ENCODE results near the gene EMC9.

DNA sequence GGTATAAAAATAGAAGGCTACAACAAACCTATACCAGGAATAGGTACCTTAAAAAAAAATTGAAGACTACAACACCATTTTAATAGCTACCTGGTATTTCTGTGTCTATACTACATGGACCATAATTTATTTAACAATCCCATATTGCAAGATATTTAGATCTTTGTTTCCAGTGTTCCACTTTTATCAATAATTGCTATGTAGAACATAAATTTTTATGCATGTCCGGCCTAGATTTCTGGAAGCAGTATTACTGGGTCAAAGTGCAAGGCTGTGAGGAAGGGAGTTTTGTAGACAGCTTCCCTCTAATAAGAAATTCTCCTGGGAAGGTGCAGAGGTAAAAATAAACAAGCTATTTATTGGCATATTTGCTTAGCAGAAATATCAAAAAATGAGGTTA lies 30.9 kb downstream of the EMC9 start:
- TF ChIP-seq CEBPB (IDR thresholded peaks at IDR 0.05; ENCODE audit: low read depth) (no peak), SP1 (IDR thresholded peaks at IDR 0.05; ENCODE audit: low read depth) (no peak), POLR2A (IDR thresholded peaks at IDR 0.05; ENCODE audit: borderline replicate concordance, extremely low read depth, insufficient read depth, insufficient read length) (no peak), EZH2phosphoT487 (IDR thresholded peaks at IDR 0.05; ENCODE audit: borderline replicate concordance) (no peak), ZNF274 (IDR thresholded peaks at IDR 0.05; ENCODE audit: low read depth, low read length) (no peak), POLR2AphosphoS5 (IDR thresholded peaks at IDR 0.05; ENCODE audit: low read depth, low read length) (no peak), EZH2 (IDR thresholded peaks at IDR 0.05) (no peak), SIN3A (IDR thresholded peaks at IDR 0.05; ENCODE audit: low read depth) (no peak), RAD21 (IDR thresholded peaks at IDR 0.05; ENCODE audit: low read depth) (no peak), JUND (IDR thresholded peaks at IDR 0.05) (no peak)
- TF ChIP-seq, protein P1, sequence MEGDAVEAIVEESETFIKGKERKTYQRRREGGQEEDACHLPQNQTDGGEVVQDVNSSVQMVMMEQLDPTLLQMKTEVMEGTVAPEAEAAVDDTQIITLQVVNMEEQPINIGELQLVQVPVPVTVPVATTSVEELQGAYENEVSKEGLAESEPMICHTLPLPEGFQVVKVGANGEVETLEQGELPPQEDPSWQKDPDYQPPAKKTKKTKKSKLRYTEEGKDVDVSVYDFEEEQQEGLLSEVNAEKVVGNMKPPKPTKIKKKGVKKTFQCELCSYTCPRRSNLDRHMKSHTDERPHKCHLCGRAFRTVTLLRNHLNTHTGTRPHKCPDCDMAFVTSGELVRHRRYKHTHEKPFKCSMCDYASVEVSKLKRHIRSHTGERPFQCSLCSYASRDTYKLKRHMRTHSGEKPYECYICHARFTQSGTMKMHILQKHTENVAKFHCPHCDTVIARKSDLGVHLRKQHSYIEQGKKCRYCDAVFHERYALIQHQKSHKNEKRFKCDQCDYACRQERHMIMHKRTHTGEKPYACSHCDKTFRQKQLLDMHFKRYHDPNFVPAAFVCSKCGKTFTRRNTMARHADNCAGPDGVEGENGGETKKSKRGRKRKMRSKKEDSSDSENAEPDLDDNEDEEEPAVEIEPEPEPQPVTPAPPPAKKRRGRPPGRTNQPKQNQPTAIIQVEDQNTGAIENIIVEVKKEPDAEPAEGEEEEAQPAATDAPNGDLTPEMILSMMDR (IDR thresholded peaks at IDR 0.05 in 2 of 3, conservative IDR thresholded peaks at IDR 0.05 in 1 of 3; ENCODE audit: borderline replicate concordance in 1 of 3, insufficient read depth in 1 of 3, low read depth in 2 of 3, low read length in 2 of 3) = no peak
- TF ChIP-seq, protein P2, sequence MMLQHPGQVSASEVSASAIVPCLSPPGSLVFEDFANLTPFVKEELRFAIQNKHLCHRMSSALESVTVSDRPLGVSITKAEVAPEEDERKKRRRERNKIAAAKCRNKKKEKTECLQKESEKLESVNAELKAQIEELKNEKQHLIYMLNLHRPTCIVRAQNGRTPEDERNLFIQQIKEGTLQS (IDR thresholded peaks at IDR 0.05) = no peak
- TF ChIP-seq, protein P3, sequence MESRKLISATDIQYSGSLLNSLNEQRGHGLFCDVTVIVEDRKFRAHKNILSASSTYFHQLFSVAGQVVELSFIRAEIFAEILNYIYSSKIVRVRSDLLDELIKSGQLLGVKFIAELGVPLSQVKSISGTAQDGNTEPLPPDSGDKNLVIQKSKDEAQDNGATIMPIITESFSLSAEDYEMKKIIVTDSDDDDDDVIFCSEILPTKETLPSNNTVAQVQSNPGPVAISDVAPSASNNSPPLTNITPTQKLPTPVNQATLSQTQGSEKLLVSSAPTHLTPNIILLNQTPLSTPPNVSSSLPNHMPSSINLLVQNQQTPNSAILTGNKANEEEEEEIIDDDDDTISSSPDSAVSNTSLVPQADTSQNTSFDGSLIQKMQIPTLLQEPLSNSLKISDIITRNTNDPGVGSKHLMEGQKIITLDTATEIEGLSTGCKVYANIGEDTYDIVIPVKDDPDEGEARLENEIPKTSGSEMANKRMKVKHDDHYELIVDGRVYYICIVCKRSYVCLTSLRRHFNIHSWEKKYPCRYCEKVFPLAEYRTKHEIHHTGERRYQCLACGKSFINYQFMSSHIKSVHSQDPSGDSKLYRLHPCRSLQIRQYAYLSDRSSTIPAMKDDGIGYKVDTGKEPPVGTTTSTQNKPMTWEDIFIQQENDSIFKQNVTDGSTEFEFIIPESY (IDR thresholded peaks at IDR 0.05; ENCODE audit: extremely low read depth, insufficient replicate concordance, low read length) = no peak
